Gastrocnemius medialis (tissue), 4 donors: Measurements from ENCODE around the gene FCF1. TPM values are rescaled to one million over a fixed set of nuclear protein-coding genes. Genes with fewer than 3 reads are reported as not detected.

Experiments
- ATAC-seq, 2 donors: fragments of 150-250 bp; one replicate each; pipeline ENCODE4 v1.9.1; 2016
- DNase-seq, 2 donors: peaks; one replicate each; pipeline ENCODE4 v3.0.0-alpha.2; 2019
- H3K27ac ChIP-seq, 4 donors: fragments of 200-600 bp; sonication (generic); 1 replicate in 1 of 4; 2 replicates in 3 of 4; pipeline ENCODE4 v1.5.1; 2016 to 2018; ENCODE audit warnings: mild to moderate bottlenecking in 2 of 4, moderate library complexity in 1 of 4
- H3K27me3 ChIP-seq, 3 donors: fragments of 200-600 bp; sonication (generic) in 2 of 3; 1 replicate in 1 of 3; 2 replicates in 2 of 3; pipeline versions ENCODE4 v1.5.1 to v1.6.0; 2016 to 2019; ENCODE audit warnings: mild to moderate bottlenecking in 1 of 3, moderate library complexity in 1 of 3
- H3K36me3 ChIP-seq, 2 donors: fragments of 200-600 bp; sonication (generic) in 1 of 2; one replicate each; pipeline ENCODE4 v1.5.1; 2017 to 2018
- H3K4me1 ChIP-seq, 2 donors: fragments of 200-600 bp; sonication (generic) in 1 of 2; one replicate each; pipeline ENCODE4 v1.5.1; 2016 to 2017; ENCODE audit warnings: mild to moderate bottlenecking in 2 of 2
- H3K4me3 ChIP-seq, 4 donors: fragments of 200-600 bp; sonication (generic) in 3 of 4; 1 replicate in 1 of 4; 2 replicates in 3 of 4; pipeline ENCODE4 v1.5.1; 2016 to 2019; ENCODE audit warnings: mild to moderate bottlenecking in 2 of 4
- H3K9me3 ChIP-seq, 3 donors: fragments of 200-600 bp; sonication (generic) in 2 of 3; 1 replicate in 1 of 3; 2 replicates in 2 of 3; pipeline ENCODE4 v1.5.1; 2016 to 2019
- CTCF ChIP-seq, 5 experiments: fragments of 450-650 bp in 3 of 5; fragments of 200-600 bp in 2 of 5; sonication (generic) in 2 of 5; IDR thresholded peaks in 4 of 5; conservative IDR thresholded peaks in 1 of 5; 1 replicate in 4 of 5; 2 replicates in 1 of 5; pipeline ENCODE4 v1.5.1; 2016 to 2019; ENCODE audit warnings: antibody characterized with exemption in 5 of 5, mild to moderate bottlenecking in 3 of 5, moderate library complexity in 3 of 5
- POLR2A ChIP-seq, 2 donors: fragments of 450-650 bp; IDR thresholded peaks; one replicate each; pipeline ENCODE4 v1.6.1; 2017; ENCODE audit warnings: antibody characterized with exemption in 2 of 2, mild to moderate bottlenecking in 2 of 2, moderate library complexity in 2 of 2
- in situ Hi-C, 4 donors: fragments of 200-750 bp; cut with MboI; loops; one replicate each; pipeline versions ENCODE4 v1.15.0 to v1.8.0; 2017; ENCODE audit warnings: low sequenced_read_pairs in 4 of 4
- intact Hi-C: fragments of 100-400 bp; cut with DNase I; formaldehyde crosslinking; loops from one replicate; pipeline ENCODE4 v1.15.1; 2023; ENCODE audit warnings: low total_unique reads
- total RNA-seq, 4 donors: library from RNA; depleted of rRNA; stranded (reverse); fragments of >200 nt; gene quantifications; one replicate each; pipeline versions ENCODE4 v1.1.0 to v1.2.3, GENCODE V29; 2016

FCF1 gene
- total RNA-seq, 4 donors from 2014 or later: 15.1 to 22.9 (median 18.6) TPM

GRCh38 chr14:74669256-74669655, 43.7 kb upstream of the FCF1 start:
- Histone ChIP-seq H3K27me3 (no peaks in the 10 kb centered on the region), H3K36me3 (peaks cover 2 to 70% of the 10 kb centered on the region in 2 donors), H3K27ac (no peak overlapping the region), H3K4me1 (peaks cover 13 to 23% of the 10 kb centered on the region in 2 donors), H3K4me3 (no peak overlapping the region), H3K9me3 (no peaks in the 10 kb centered on the region)
- DNase-seq (no peak), ATAC-seq (no peak)
- intact Hi-C loops (no loop called here), in situ Hi-C loops (no loop called here)
- TF ChIP-seq POLR2A (IDR thresholded peaks at IDR 0.05) (no peak), CTCF (IDR thresholded peaks at IDR 0.05 in 4 of 5, conservative IDR thresholded peaks at IDR 0.05 in 1 of 5) (no peak)

GRCh38 chr14:74669846-74670245, 43.1 kb upstream of the FCF1 start:
- Histone ChIP-seq H3K4me3 (no peak overlapping the region), H3K27me3 (no peaks in the 10 kb centered on the region), H3K9me3 (no peaks in the 10 kb centered on the region), H3K4me1 (peaks cover 8 to 17% of the 10 kb centered on the region in 2 donors), H3K27ac (no peak overlapping the region), H3K36me3 (peaks cover 2 to 75% of the 10 kb centered on the region in 2 donors)
- no peak for TF ChIP-seq CTCF (IDR thresholded peaks at IDR 0.05 in 4 of 5, conservative IDR thresholded peaks at IDR 0.05 in 1 of 5)
- TF ChIP-seq POLR2A (IDR thresholded peaks at IDR 0.05): no peak
- in situ Hi-C loops: no loop called here
- DNase-seq (no peak), ATAC-seq (no peak)
- intact Hi-C loops: no loop called here

GRCh38 chr14:74670726-74671411, 42.1 kb upstream of the FCF1 start:
- peaks cover 8% of the 10 kb centered on the region in 2 donors for H3K4me1 ChIP-seq
- H3K4me3 ChIP-seq: no peak overlapping the region
- H3K36me3 ChIP-seq: peaks cover 2 to 85% of the 10 kb centered on the region in 2 donors
- in situ Hi-C loops: no loop called here
- H3K27ac ChIP-seq: no peak overlapping the region
- no peak for ATAC-seq
- no peaks in the 10 kb centered on the region for H3K9me3 ChIP-seq
- H3K27me3 ChIP-seq: no peaks in the 10 kb centered on the region
- TF ChIP-seq CTCF (IDR thresholded peaks at IDR 0.05 in 4 of 5, conservative IDR thresholded peaks at IDR 0.05 in 1 of 5) (no peak), POLR2A (IDR thresholded peaks at IDR 0.05) (no peak)
- no peak for DNase-seq
- intact Hi-C loops: no loop called here

- Histone ChIP-seq H3K4me3 (no peak overlapping the region), H3K27ac (peak overlapping the region in 2 of 4 donors; percentile 60 to 62), H3K4me1 (peaks cover 8% of the 10 kb centered on the region in 2 donors), H3K9me3 (no peaks in the 10 kb centered on the region), H3K36me3 (peaks cover 2 to 91% of the 10 kb centered on the region in 2 donors), H3K27me3 (no peaks in the 10 kb centered on the region)
- ATAC-seq: peak; percentile 93 to 95
- peak in 1 of 2 donors; percentile 26 for DNase-seq
- intact Hi-C loops (no loop called here), in situ Hi-C loops (no loop called here)
- TF ChIP-seq POLR2A (IDR thresholded peaks at IDR 0.05): no peak
- no peak for TF ChIP-seq CTCF (IDR thresholded peaks at IDR 0.05 in 4 of 5, conservative IDR thresholded peaks at IDR 0.05 in 1 of 5)
Measured at GRCh38 chr14:74671789-74672188, 41.2 kb upstream of the FCF1 start.
